ENCODE results near the gene CC2D1B.

Gene CC2D1B

DNA sequence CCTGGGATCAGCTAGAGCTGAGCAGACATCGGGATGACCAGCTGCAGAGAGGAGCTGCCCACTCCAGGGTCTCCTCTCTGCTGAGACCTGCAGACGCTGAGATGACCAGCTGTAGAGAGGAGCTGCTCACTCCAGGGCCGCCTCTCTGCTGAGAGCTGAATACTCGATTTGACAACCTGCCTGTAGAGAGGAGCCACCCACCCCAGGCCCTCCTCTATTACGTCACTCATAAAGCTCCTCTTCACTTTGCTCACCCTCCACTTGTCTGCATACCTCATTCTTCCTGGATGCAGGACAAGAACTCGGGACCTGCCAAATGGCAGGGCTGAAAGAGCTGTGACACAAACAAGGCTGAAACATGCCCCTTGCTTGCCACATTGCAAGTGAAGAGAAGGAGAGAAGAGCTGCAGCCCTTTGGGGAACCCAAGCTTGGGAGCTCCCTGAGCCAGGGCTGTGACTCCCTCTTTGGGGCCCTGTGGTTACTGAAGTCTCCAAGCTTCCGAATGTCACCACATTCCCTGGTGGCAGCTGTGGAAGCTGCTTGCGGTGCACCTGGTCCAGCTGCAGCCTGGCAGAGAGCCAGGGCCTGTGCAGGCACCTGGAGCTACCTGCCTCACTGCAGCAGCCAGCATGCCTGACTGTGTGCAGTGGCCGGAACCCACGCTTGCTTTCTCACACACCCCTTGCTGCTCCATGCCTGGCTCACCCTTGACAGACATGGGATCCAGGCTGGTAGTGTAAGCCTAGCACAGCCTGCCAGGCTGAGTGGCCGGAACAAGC lies 59.6 kb downstream of the CC2D1B start:
- DNase-seq (ENCODE audit: low read depth in 2 of 2, low spot score in 1 of 2): no peak

GRCh38 chr1:52305417-52306226 lies 60.4 kb downstream of the CC2D1B start:
- DNase-seq (ENCODE audit: low read depth in 2 of 2, low spot score in 1 of 2): no peak
